Measurements from ENCODE around the gene MATCAP1.
A peak's percentile ranks its signal among the peaks of the same experiment; 100 is the strongest.

MATCAP1 gene

DNA sequence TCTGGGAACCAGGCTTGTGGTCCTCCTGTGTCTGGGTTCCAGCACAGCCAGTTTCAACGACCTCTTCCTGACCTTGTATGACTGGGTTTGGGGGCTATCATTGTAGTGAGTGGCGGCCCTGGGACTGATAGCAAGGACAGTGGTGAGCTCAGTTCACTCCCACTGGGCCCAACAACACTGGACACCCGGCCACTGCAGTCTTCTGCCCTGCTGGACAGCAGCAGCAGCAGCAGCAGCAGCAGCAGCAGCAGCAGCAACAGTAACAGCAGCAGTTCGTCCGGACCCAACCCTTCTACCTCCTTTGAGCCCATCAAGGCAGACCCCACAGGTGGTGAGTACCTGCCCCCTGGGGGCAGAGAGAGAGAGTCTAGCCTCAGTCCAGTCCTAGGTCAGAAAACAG, 11.9 kb upstream of the MATCAP1 start:
- TF ChIP-seq, protein P1, sequence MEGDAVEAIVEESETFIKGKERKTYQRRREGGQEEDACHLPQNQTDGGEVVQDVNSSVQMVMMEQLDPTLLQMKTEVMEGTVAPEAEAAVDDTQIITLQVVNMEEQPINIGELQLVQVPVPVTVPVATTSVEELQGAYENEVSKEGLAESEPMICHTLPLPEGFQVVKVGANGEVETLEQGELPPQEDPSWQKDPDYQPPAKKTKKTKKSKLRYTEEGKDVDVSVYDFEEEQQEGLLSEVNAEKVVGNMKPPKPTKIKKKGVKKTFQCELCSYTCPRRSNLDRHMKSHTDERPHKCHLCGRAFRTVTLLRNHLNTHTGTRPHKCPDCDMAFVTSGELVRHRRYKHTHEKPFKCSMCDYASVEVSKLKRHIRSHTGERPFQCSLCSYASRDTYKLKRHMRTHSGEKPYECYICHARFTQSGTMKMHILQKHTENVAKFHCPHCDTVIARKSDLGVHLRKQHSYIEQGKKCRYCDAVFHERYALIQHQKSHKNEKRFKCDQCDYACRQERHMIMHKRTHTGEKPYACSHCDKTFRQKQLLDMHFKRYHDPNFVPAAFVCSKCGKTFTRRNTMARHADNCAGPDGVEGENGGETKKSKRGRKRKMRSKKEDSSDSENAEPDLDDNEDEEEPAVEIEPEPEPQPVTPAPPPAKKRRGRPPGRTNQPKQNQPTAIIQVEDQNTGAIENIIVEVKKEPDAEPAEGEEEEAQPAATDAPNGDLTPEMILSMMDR (IDR thresholded peaks at IDR 0.05; ENCODE audit: insufficient read depth, low read depth, low read length, missing control alignments), result no peak
- H3K4me3 ChIP-seq (ENCODE audit: low read length), result no peak overlapping the region
- no peak for DNase-seq (ENCODE audit: low read depth)

- TF ChIP-seq, protein P1 (IDR thresholded peaks at IDR 0.05; ENCODE audit: insufficient read depth, low read depth, low read length, missing control alignments), result no peak
Measured at GRCh38 chr16:67194260-67194659, 10.5 kb upstream of the MATCAP1 start.

GRCh38 chr16:67193536-67193935, 9.8 kb upstream of the MATCAP1 start:
- TF ChIP-seq, protein P1 (IDR thresholded peaks at IDR 0.05; ENCODE audit: insufficient read depth, low read depth, low read length, missing control alignments), result no peak
- DNase-seq (ENCODE audit: low read depth), result no peak
- peak overlapping the region; percentile 69 for H3K4me3 ChIP-seq (ENCODE audit: low read length)

More at GRCh38 chr16:67194260-67194659, 10.5 kb upstream of the MATCAP1 start:
- H3K4me3 ChIP-seq (ENCODE audit: low read length), result no peak overlapping the region
- no peak for DNase-seq (ENCODE audit: low read depth)

DNA sequence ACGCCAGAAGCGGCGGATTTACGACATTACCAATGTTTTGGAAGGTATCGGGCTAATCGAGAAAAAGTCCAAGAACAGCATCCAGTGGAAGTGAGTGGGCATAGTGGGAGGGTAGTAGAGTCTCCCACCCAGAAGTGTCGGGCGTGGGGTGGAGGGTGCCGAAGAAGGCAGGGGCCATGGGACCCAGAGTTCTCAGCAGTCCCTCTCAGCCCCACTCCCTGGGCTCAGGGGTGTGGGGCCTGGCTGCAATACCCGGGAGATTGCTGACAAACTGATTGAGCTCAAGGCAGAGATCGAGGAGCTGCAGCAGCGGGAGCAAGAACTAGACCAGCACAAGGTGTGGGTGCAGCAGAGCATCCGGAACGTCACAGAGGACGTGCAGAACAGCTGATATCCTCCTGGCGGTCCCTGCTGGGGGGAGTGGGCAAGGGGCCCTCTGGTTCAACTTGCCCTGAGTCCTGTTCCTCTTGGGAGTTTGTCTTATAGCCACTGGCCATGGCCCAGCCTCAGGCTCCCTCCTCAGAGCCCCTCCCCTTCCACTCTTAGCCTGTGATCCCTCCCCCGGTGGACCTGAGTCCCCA, 9.1 kb upstream of the MATCAP1 start:
- peak overlapping the region; percentile 69 for H3K4me3 ChIP-seq (ENCODE audit: low read length)
- DNase-seq (ENCODE audit: low read depth), result no peak
- TF ChIP-seq, protein P1 (IDR thresholded peaks at IDR 0.05; ENCODE audit: insufficient read depth, low read depth, low read length, missing control alignments), result no peak

DNA sequence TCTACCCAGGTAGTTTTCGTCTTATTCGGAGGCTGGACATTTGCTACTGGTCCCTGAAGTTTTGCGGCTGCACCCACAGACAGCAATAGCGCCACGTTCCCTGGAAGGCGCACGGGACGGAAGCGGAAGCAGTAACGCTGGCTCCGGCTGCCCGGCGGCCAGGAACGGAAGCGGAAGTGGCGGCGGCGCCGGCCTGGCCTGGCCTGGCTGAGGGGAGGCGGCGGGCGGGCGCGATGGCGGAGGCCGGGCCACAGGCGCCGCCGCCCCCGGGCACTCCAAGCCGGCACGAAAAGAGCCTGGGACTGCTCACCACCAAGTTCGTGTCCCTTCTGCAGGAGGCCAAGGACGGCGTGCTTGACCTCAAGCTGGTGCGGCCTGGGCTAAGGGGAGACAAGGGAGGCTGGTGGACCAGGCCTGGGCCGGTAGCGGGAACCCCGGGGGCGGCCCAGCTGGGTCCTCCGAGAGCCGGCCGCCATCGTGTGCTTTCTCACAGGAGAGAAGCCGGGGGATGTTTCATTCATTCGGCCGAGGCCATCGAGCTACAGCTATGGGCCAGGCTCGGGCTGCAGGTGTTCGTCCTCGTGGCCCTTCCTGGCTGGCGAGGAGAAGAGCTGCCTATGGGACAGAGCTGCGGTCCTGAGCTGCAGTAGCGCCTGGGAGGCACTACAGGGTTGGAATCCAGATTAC, 8.4 kb upstream of the MATCAP1 start, which contains the start of gene E2F4:
E2F4 (plus strand) TSS at position 161 of the 687 bp plus-strand sequence; CDS start at position 234, 73 bp downstream.
- TF ChIP-seq, protein P1 (IDR thresholded peaks at IDR 0.05; ENCODE audit: insufficient read depth, low read depth, low read length, missing control alignments), result no peak
- peak within 1 kb of the TSS; percentile 69 for H3K4me3 ChIP-seq (ENCODE audit: low read length)
- DNase-seq (ENCODE audit: low read depth), result peak; percentile 95

GRCh38 chr16:67191411-67191994, 7.7 kb upstream of the MATCAP1 start:
- no peak for DNase-seq (ENCODE audit: low read depth)
- TF ChIP-seq, protein P1 (IDR thresholded peaks at IDR 0.05; ENCODE audit: insufficient read depth, low read depth, low read length, missing control alignments), result no peak
- H3K4me3 ChIP-seq (ENCODE audit: low read length), result no peak overlapping the region

All from epithelial cell of esophagus (primary cell).